Rectal smooth muscle tissue (tissue), 1 donor: ENCODE results near the gene SIGLEC12.
"Not testable (repeated sequence)": the region's sequence is repeated elsewhere in the genome, so short reads cannot be mapped to it uniquely, and the experiment has no call there.

ENCODE experiments used
- H3K27ac ChIP-seq: one replicate; pipeline ENCODE4 v1.7.0; 2013; ENCODE audit warnings: low read depth, low read length, inconsistent platforms
- H3K27me3 ChIP-seq: one replicate; pipeline ENCODE4 v1.7.0; 2013; ENCODE audit warnings: low read length; ENCODE audit not compliant: control insufficient read depth, insufficient read depth
- H3K36me3 ChIP-seq: one replicate; pipeline ENCODE4 v1.7.0; 2013; ENCODE audit warnings: low read length; ENCODE audit not compliant: control insufficient read depth, insufficient read depth
- H3K4me1 ChIP-seq: one replicate; pipeline ENCODE4 v1.7.0; 2013; ENCODE audit warnings: low read length; ENCODE audit not compliant: control insufficient read depth, insufficient read depth
- H3K4me3 ChIP-seq: one replicate; pipeline ENCODE4 v1.7.0; 2013; ENCODE audit warnings: low read length
- H3K9ac ChIP-seq: one replicate; pipeline ENCODE4 v1.7.0; 2013; ENCODE audit warnings: low read length

The SIGLEC12 gene

GRCh38 chr19:51460164-51460992, 41.2 kb downstream of the SIGLEC12 start:
- no peaks in the 10 kb centered on the region for H3K4me1 ChIP-seq
- H3K4me3 ChIP-seq: peak overlapping the region; percentile 17
- no peaks in the 10 kb centered on the region for H3K36me3 ChIP-seq
- no peak overlapping the region for H3K9ac ChIP-seq
- H3K27ac ChIP-seq: no peak overlapping the region
- no peaks in the 10 kb centered on the region for H3K27me3 ChIP-seq

GRCh38 chr19:51458899-51459505, 42.6 kb downstream of the SIGLEC12 start:
- Histone ChIP-seq H3K4me3 (no peak overlapping the region), H3K4me1 (no peaks in the 10 kb centered on the region), H3K27ac (no peak overlapping the region), H3K36me3 (no peaks in the 10 kb centered on the region), H3K27me3 (no peaks in the 10 kb centered on the region), H3K9ac (no peak overlapping the region)

- peak within 1 kb of the TSS; percentile 21 for H3K9ac ChIP-seq
- H3K4me1 ChIP-seq: no peaks in the 10 kb centered on the region
- no peaks in the 10 kb centered on the region for H3K36me3 ChIP-seq
- no peak within 1 kb of the TSS for H3K4me3 ChIP-seq
- H3K27ac ChIP-seq: no peak within 1 kb of the TSS
- H3K27me3 ChIP-seq: no peaks in the 10 kb centered on the region
Observed at GRCh38 chr19:51458051-51458645, 43.5 kb downstream of the SIGLEC12 start, which contains the start of gene SIGLEC8. Gene SIGLEC8, minus strand, starts transcription at chr19:51458454. Its CDS starts 67 bp downstream, at chr19:51458387.

- no peaks in the 10 kb centered on the region for H3K27me3 ChIP-seq
- no peak overlapping the region for H3K27ac ChIP-seq
- no peaks in the 10 kb centered on the region for H3K4me1 ChIP-seq
- peak overlapping the region; percentile 21 for H3K9ac ChIP-seq
- no peaks in the 10 kb centered on the region for H3K36me3 ChIP-seq
- H3K4me3 ChIP-seq: no peak overlapping the region
Observed at GRCh38 chr19:51457351-51458013, 44.1 kb downstream of the SIGLEC12 start.

GRCh38 chr19:51456541-51457290, 44.9 kb downstream of the SIGLEC12 start:
- no peaks in the 10 kb centered on the region for H3K27me3 ChIP-seq
- H3K36me3 ChIP-seq: no peaks in the 10 kb centered on the region
- H3K27ac ChIP-seq: no peak overlapping the region
- H3K9ac ChIP-seq: peak overlapping the region; percentile 21
- no peaks in the 10 kb centered on the region for H3K4me1 ChIP-seq
- H3K4me3 ChIP-seq: no peak overlapping the region

- H3K4me3 ChIP-seq: no peak overlapping the region
- no peaks in the 10 kb centered on the region for H3K36me3 ChIP-seq
- H3K9ac ChIP-seq: no peak overlapping the region
- H3K27me3 ChIP-seq: no peaks in the 10 kb centered on the region
- no peak overlapping the region for H3K27ac ChIP-seq
- H3K4me1 ChIP-seq: no peaks in the 10 kb centered on the region
Observed at GRCh38 chr19:51450730-51451307, 50.8 kb downstream of the SIGLEC12 start.

- Histone ChIP-seq H3K4me3 (no peak overlapping the region), H3K4me1 (no peaks in the 10 kb centered on the region), H3K9ac (no peak overlapping the region), H3K36me3 (no peaks in the 10 kb centered on the region), H3K27ac (no peak overlapping the region), H3K27me3 (no peaks in the 10 kb centered on the region)
Observed at GRCh38 chr19:51448411-51449016, 53.1 kb downstream of the SIGLEC12 start.

- H3K27me3 ChIP-seq: no peaks in the 10 kb centered on the region
Observed at GRCh38 chr19:51448011-51448410, 53.6 kb downstream of the SIGLEC12 start.

GRCh38 chr19:51447510-51447909, 54.1 kb downstream of the SIGLEC12 start:
- H3K4me1 ChIP-seq, H3K9ac ChIP-seq, H3K27me3 ChIP-seq, H3K4me3 ChIP-seq, H3K36me3 ChIP-seq, H3K27ac ChIP-seq: not testable (repeated sequence)

More at GRCh38 chr19:51448011-51448410, 53.6 kb downstream of the SIGLEC12 start:
- H3K4me3 ChIP-seq: no peak overlapping the region
- no peak overlapping the region for H3K9ac ChIP-seq
- H3K4me1 ChIP-seq: no peaks in the 10 kb centered on the region
- H3K36me3 ChIP-seq: no peaks in the 10 kb centered on the region
- no peak overlapping the region for H3K27ac ChIP-seq

GRCh38 chr19:51441410-51442390, 59.9 kb downstream of the SIGLEC12 start:
- no peak overlapping the region for H3K4me3 ChIP-seq

More at GRCh38 chr19:51441410-51442390, 59.9 kb downstream of the SIGLEC12 start:
- Histone ChIP-seq H3K36me3 (no peaks in the 10 kb centered on the region), H3K27ac (no peak overlapping the region), H3K27me3 (no peaks in the 10 kb centered on the region), H3K4me1 (no peaks in the 10 kb centered on the region), H3K9ac (no peak overlapping the region)
